DND-41 (cell line): ENCODE measurements around the gene RDH14.

ENCODE experiments used
- ATAC-seq: fragments of 200-7000 bp; cut with Tn5 transposase; 3 replicates; pipeline ENCODE4 v1.9.1; 2021; ENCODE audit warnings: low read depth; ENCODE audit not compliant: insufficient read depth
- DNase-seq: peaks from one replicate; pipeline ENCODE4 v3.0.0-alpha.2; 2020
- H2AFZ ChIP-seq: 2 replicates; pipeline ENCODE4 v1.6.0; 2012; ENCODE audit warnings: low read depth, low read length
- H3K27ac ChIP-seq: 2 replicates; pipeline ENCODE4 v1.5.1; 2012; ENCODE audit warnings: low read length, inconsistent platforms
- H3K27me3 ChIP-seq: fragments of 200-600 bp; sonication (generic); 2 replicates; pipeline ENCODE4 v1.6.0; 2012; ENCODE audit warnings: low read length, mild to moderate bottlenecking, inconsistent platforms; ENCODE audit not compliant: insufficient read depth, poor library complexity
- H3K36me3 ChIP-seq: 2 replicates; pipeline ENCODE4 v1.5.1; 2012; ENCODE audit warnings: low read length, inconsistent platforms; ENCODE audit not compliant: insufficient read depth
- H3K4me1 ChIP-seq: 2 replicates; pipeline ENCODE4 v1.5.1; 2012; ENCODE audit warnings: mild to moderate bottlenecking, low read length; ENCODE audit not compliant: insufficient read depth
- H3K4me2 ChIP-seq: 2 replicates; pipeline ENCODE4 v1.6.0; 2012; ENCODE audit warnings: mild to moderate bottlenecking, moderate library complexity, low read length, inconsistent platforms; ENCODE audit not compliant: insufficient read depth
- H3K4me3 ChIP-seq, 2 experiments: fragments of 200-600 bp in 1 of 2; shearing (Covaris generic) in 1 of 2; 2 replicates each; pipeline ENCODE4 v1.5.1; 2012 to 2016; ENCODE audit warnings: inconsistent platforms in 2 of 2, low read length in 2 of 2, mild to moderate bottlenecking in 2 of 2, low read depth in 1 of 2, moderate library complexity in 1 of 2
- H3K79me2 ChIP-seq: 2 replicates; pipeline ENCODE4 v1.6.0; 2012; ENCODE audit warnings: low read length, inconsistent platforms; ENCODE audit not compliant: insufficient read depth
- H3K9ac ChIP-seq: 2 replicates; pipeline ENCODE4 v1.6.0; 2012; ENCODE audit warnings: low read depth, mild to moderate bottlenecking, inconsistent platforms, low read length, moderate library complexity
- H3K9me3 ChIP-seq: 2 replicates; pipeline ENCODE4 v1.5.1; 2012; ENCODE audit warnings: low read length, moderate library complexity, mild to moderate bottlenecking, inconsistent platforms; ENCODE audit not compliant: insufficient read depth, severe bottlenecking
- H4K20me1 ChIP-seq: 2 replicates; pipeline ENCODE4 v1.6.0; 2012; ENCODE audit warnings: low read length; ENCODE audit not compliant: insufficient read depth
- EZH2 ChIP-seq: IDR thresholded peaks from 3 replicates; pipeline ENCODE4 v1.6.1; 2012; ENCODE audit warnings: borderline replicate concordance, low read depth, mild to moderate bottlenecking, moderate library complexity, low read length, inconsistent platforms; ENCODE audit not compliant: severe bottlenecking
- TF ChIP-seq, protein P1 (sequence below): IDR thresholded peaks from 2 replicates; pipeline ENCODE4 v1.5.1; 2012; ENCODE audit warnings: borderline replicate concordance, low read length, moderate library complexity, mild to moderate bottlenecking; ENCODE audit not compliant: poor library complexity, severe bottlenecking; ENCODE audit errors: extremely low read depth

The RDH14 gene

DNA sequence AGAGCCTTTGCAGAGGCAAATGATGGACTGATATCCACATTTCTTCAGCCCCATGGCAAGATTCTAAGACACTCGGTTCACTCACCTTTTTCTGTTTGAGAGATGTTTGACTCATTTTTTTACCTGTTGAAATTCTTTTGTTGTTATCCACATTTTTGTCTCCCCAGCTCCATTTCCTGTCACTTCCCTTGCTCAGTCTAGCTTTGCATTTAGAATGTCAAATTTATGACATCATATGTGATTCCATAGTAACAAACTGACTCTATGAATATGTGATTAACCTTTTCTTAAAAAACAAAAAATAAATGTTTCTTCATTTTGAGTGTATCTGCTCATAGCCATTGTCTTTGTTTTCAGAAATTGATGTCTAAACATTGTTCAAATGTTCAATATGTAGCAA is 28.9 kb upstream of the RDH14 start, which contains the start of gene NT5C1B:
Gene NT5C1B, minus strand, starts transcription at position 216 of the 400 bp plus-strand sequence. Its CDS starts 101 bp downstream, at position 115.
- DNase-seq, result no peak
- Histone ChIP-seq H2AFZ (no peak within 1 kb of the TSS), H3K4me3 (no peak within 1 kb of the TSS), H4K20me1 (no peaks in the 10 kb centered on the region), H3K27ac (no peak within 1 kb of the TSS), H3K4me2 (no peak within 1 kb of the TSS), H3K9me3 (no peaks in the 10 kb centered on the region), H3K4me1 (no peaks in the 10 kb centered on the region), H3K27me3 (no peaks in the 10 kb centered on the region), H3K79me2 (no peaks in the 10 kb centered on the region), H3K36me3 (no peaks in the 10 kb centered on the region), H3K9ac (no peak within 1 kb of the TSS)
- ATAC-seq, result no peak
- no peak for TF ChIP-seq EZH2
- TF ChIP-seq, protein P1, sequence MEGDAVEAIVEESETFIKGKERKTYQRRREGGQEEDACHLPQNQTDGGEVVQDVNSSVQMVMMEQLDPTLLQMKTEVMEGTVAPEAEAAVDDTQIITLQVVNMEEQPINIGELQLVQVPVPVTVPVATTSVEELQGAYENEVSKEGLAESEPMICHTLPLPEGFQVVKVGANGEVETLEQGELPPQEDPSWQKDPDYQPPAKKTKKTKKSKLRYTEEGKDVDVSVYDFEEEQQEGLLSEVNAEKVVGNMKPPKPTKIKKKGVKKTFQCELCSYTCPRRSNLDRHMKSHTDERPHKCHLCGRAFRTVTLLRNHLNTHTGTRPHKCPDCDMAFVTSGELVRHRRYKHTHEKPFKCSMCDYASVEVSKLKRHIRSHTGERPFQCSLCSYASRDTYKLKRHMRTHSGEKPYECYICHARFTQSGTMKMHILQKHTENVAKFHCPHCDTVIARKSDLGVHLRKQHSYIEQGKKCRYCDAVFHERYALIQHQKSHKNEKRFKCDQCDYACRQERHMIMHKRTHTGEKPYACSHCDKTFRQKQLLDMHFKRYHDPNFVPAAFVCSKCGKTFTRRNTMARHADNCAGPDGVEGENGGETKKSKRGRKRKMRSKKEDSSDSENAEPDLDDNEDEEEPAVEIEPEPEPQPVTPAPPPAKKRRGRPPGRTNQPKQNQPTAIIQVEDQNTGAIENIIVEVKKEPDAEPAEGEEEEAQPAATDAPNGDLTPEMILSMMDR, result no peak

DNA sequence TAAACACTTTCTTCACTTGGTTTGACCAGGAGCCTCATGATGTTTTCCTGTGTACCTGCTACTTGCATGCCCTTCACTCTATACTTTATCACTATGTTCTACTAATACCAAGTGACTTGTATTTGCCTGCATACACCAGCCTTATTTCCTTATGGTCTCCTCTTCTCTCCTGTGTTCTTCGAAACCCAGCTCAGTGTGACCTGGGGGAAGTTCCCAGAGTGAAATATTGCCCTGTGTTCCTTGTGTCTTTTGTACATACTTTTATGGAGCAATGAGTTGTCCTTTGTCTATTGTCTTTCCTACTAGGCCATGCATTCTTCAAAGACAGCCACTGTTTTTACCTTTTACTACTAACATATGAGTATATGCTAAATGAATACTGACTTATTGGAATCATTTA is 28.3 kb upstream of the RDH14 start:
- no peak overlapping the region for H3K27ac ChIP-seq
- no peaks in the 10 kb centered on the region for H3K36me3 ChIP-seq
- DNase-seq (no peak), ATAC-seq (no peak)
- no peaks in the 10 kb centered on the region for H3K79me2 ChIP-seq
- no peaks in the 10 kb centered on the region for H4K20me1 ChIP-seq
- no peak overlapping the region for H2AFZ ChIP-seq
- H3K27me3 ChIP-seq, result no peaks in the 10 kb centered on the region
- no peaks in the 10 kb centered on the region for H3K9me3 ChIP-seq
- TF ChIP-seq, protein P1, result no peak
- no peak for TF ChIP-seq EZH2
- H3K4me1 ChIP-seq, result no peaks in the 10 kb centered on the region
- H3K9ac ChIP-seq, result no peak overlapping the region
- H3K4me2 ChIP-seq, result no peak overlapping the region
- H3K4me3 ChIP-seq, result no peak overlapping the region

DNA sequence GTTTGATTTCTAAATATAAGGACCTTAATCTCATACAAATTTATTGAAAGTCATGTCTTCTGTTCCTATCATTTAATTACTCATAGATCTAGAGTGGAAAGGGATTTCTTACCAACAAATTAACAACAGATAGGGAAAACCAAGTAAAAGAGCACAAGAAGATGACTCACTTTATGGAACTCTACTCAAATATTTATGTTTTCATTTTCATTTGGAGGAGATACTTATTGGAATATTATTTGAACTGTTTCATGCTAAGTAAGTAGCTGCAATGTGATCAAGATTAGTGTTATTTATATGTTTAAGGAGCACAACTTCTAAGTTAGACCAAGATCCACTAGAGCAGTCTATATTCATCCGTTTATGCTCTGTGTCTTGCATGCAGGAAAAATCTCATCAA is 27.6 kb upstream of the RDH14 start:
- H3K9ac ChIP-seq, result no peak overlapping the region
- no peak overlapping the region for H2AFZ ChIP-seq
- H3K4me2 ChIP-seq, result no peak overlapping the region
- H3K9me3 ChIP-seq, result no peaks in the 10 kb centered on the region
- H3K4me3 ChIP-seq, result no peak overlapping the region
- DNase-seq, result no peak
- no peaks in the 10 kb centered on the region for H3K36me3 ChIP-seq
- H4K20me1 ChIP-seq, result no peaks in the 10 kb centered on the region
- H3K4me1 ChIP-seq, result no peaks in the 10 kb centered on the region
- no peaks in the 10 kb centered on the region for H3K79me2 ChIP-seq
- H3K27me3 ChIP-seq, result no peaks in the 10 kb centered on the region
- no peak for TF ChIP-seq EZH2
- TF ChIP-seq, protein P1, result no peak
- no peak overlapping the region for H3K27ac ChIP-seq
- no peak for ATAC-seq

DNA sequence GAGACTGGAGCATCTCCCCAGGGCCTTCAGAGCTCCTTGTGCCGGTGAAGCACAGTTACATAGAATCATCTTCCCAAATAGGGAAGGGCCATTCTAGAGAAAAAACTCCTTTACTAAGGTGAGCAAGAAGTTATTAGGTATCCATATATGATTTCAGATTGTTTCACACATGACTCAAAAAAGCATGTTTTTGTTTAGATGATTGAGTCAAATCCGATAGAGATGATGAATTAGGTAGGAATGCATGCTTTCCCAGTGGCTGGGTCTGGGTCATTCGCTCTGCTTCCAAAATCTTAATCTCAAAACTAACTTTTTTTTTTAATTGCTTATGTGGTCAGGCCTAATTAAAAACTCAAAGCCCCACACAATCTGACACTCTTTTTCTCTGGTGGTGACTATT is 25.1 kb upstream of the RDH14 start:
- TF ChIP-seq, protein P1, result no peak
- TF ChIP-seq EZH2, result no peak
- Histone ChIP-seq H3K4me2 (no peak overlapping the region), H3K9me3 (no peaks in the 10 kb centered on the region), H3K9ac (no peak overlapping the region), H3K79me2 (no peaks in the 10 kb centered on the region), H3K27me3 (no peaks in the 10 kb centered on the region), H3K4me1 (no peaks in the 10 kb centered on the region), H4K20me1 (no peaks in the 10 kb centered on the region), H3K4me3 (no peak overlapping the region), H2AFZ (no peak overlapping the region), H3K27ac (no peak overlapping the region), H3K36me3 (no peaks in the 10 kb centered on the region)
- DNase-seq (no peak), ATAC-seq (no peak)
